Transverse colon (tissue), 4 donors: ENCODE data around the gene SIRT5. TPM values are rescaled to one million over a fixed set of nuclear protein-coding genes. Genes with fewer than 3 reads are reported as not detected.

Source experiments
- DNase-seq: peaks from one replicate; pipeline ENCODE4 v3.0.0-alpha.2; 2019
- H3K27ac ChIP-seq, 4 donors: fragments of 200-600 bp; sonication (generic); 2 replicates each; pipeline ENCODE4 v1.5.1; 2016 to 2018; ENCODE audit warnings: inconsistent platforms in 4 of 4
- H3K27me3 ChIP-seq: fragments of 200-600 bp; sonication (generic); 2 replicates; pipeline ENCODE4 v1.5.1; 2017; ENCODE audit warnings: inconsistent platforms
- H3K36me3 ChIP-seq, 4 donors: fragments of 200-600 bp; sonication (generic); 2 replicates each; pipeline ENCODE4 v1.5.1; 2017 to 2019; ENCODE audit warnings: inconsistent platforms in 4 of 4
- H3K4me1 ChIP-seq, 4 donors: fragments of 200-600 bp; sonication (generic); 2 replicates each; pipeline ENCODE4 v1.5.1; 2017 to 2020; ENCODE audit warnings: inconsistent platforms in 4 of 4
- H3K4me3 ChIP-seq, 4 donors: fragments of 200-600 bp; sonication (generic); 1 replicate in 1 of 4; 2 replicates in 3 of 4; pipeline versions ENCODE4 v1.5.1 to v1.6.1; 2017 to 2019; ENCODE audit warnings: inconsistent platforms in 4 of 4
- H3K9me3 ChIP-seq, 2 donors: fragments of 200-600 bp; sonication (generic); 2 replicates each; pipeline ENCODE4 v1.5.1; 2017 to 2019; ENCODE audit warnings: inconsistent platforms in 2 of 2
- CTCF ChIP-seq, 5 experiments: fragments of 200-600 bp in 3 of 5; fragments of 450-650 bp in 2 of 5; sonication (generic) in 3 of 5; IDR thresholded peaks; 1 replicate in 2 of 5; 2 replicates in 3 of 5; pipeline ENCODE4 v1.5.1; 2016 to 2017; ENCODE audit warnings: antibody characterized with exemption in 5 of 5, inconsistent platforms in 3 of 5, mild to moderate bottlenecking in 2 of 5, moderate library complexity in 1 of 5
- EP300 ChIP-seq: sonication (generic); formaldehyde crosslinking; IDR thresholded peaks from one replicate; pipeline ENCODE4 v1.6.1; 2017; ENCODE audit warnings: antibody characterized with exemption, low read depth
- POLR2A ChIP-seq: fragments of 450-650 bp; IDR thresholded peaks from one replicate; pipeline ENCODE4 v1.6.1; 2016; ENCODE audit warnings: antibody characterized with exemption, mild to moderate bottlenecking, moderate library complexity
- POLR2AphosphoS5 ChIP-seq, 3 donors: sonication (generic); formaldehyde crosslinking; IDR thresholded peaks; one replicate each; pipeline ENCODE4 v1.6.1; 2016; ENCODE audit warnings: antibody characterized with exemption in 3 of 3
- WGBS, 2 donors: methylation state at CpG; one replicate each; pipeline ENCODE4 v1.1.5; 2018; ENCODE audit warnings: low coverage in 1 of 2; 5-methylcytosine and 5-hydroxymethylcytosine counted together
- in situ Hi-C, 4 donors: fragments of 200-750 bp; cut with MboI; loops; one replicate each; pipeline versions ENCODE4 v1.15.0 to v1.15.1; 2017; ENCODE audit warnings: low sequenced_read_pairs in 3 of 4, low pct_ligation_motif_present in 1 of 4, low pct_unique_long_range_greater_than_20kb in 1 of 4
- intact Hi-C: fragments of 100-400 bp; cut with DNase I; formaldehyde crosslinking; loops from one replicate; pipeline ENCODE4 v1.15.1; 2023; ENCODE audit warnings: low total_unique reads
- total RNA-seq, 4 donors: library from RNA; depleted of rRNA; stranded (reverse); fragments of >200 nt; gene quantifications; one replicate each; pipeline ENCODE4 v1.1.0, GENCODE V29; 2016

SIRT5 gene
- total RNA-seq, 4 donors from 2014 or later, result 10.1 to 21.0 (median 13.9) TPM

- no peak overlapping the region for H3K4me3 ChIP-seq
- in situ Hi-C loops, result no loop called here
- peaks cover 14 to 77% (median 24%) of the 10 kb centered on the region in 4 donors for H3K4me1 ChIP-seq
- H3K36me3 ChIP-seq, result no peaks in the 10 kb centered on the region
- TF ChIP-seq POLR2A (no peak), CTCF (IDR thresholded peaks at IDR 0.05) (no peak), POLR2AphosphoS5 (IDR thresholded peaks at IDR 0.05) (no peak), EP300 (no peak)
- H3K27me3 ChIP-seq, result no peaks in the 10 kb centered on the region
- no peak overlapping the region for H3K27ac ChIP-seq
- intact Hi-C loops, result no loop called here
- H3K9me3 ChIP-seq, result no peaks in the 10 kb centered on the region
- WGBS, 2 donors, result 73 to 83% methylated on average over 1 to 3 of the region's 3 CpGs
- DNase-seq, result no peak
Measured at GRCh38 chr6:13662651-13663334, 88.4 kb downstream of the SIRT5 start.

GRCh38 chr6:13663986-13664385 lies 89.6 kb downstream of the SIRT5 start:
- no peak overlapping the region for H3K4me3 ChIP-seq
- intact Hi-C loops (no loop called here), in situ Hi-C loops (no loop called here)
- no peaks in the 10 kb centered on the region for H3K36me3 ChIP-seq
- DNase-seq, result no peak
- peaks cover 14 to 88% (median 24%) of the 10 kb centered on the region in 4 donors for H3K4me1 ChIP-seq
- H3K9me3 ChIP-seq, result no peaks in the 10 kb centered on the region
- 92 to 93% methylated on average over 4 of the region's 4 CpGs for whole genome bisulfite sequencing, 2 donors
- H3K27ac ChIP-seq, result no peak overlapping the region
- H3K27me3 ChIP-seq, result no peaks in the 10 kb centered on the region
- TF ChIP-seq EP300 (no peak), POLR2A (no peak), POLR2AphosphoS5 (IDR thresholded peaks at IDR 0.05) (no peak), CTCF (IDR thresholded peaks at IDR 0.05) (no peak)

Other genes starting within 250 kb of the SIRT5 start
- gene TBC1D7, start 246.1 kb upstream of the SIRT5 start, total RNA-seq, result 10 to 100 TPM; 10.5 to 39.8 (median 15.0) TPM
- gene GFOD1, start 87.0 kb upstream of the SIRT5 start, total RNA-seq, result 10 to 100 TPM in 3 of 4 donors, 1 to 10 TPM in 1; 8.4 to 36.7 (median 19.9) TPM
- gene NOL7, start 40.7 kb downstream of the SIRT5 start, total RNA-seq, result 100 to 1,000 TPM in 1 of 4 donors, 10 to 100 TPM in 3; 44.1 to 159 (median 86.6) TPM
- 10 to 100 TPM; 17.9 to 40.8 (median 37.4) TPM for gene RANBP9, start 137.2 kb downstream of the SIRT5 start, total RNA-seq
- 10 to 100 TPM; 25.7 to 58.7 (median 31.1) TPM for gene MCUR1, start 240.0 kb downstream of the SIRT5 start, total RNA-seq